ENCODE measurements around the gene ALDH5A1.

DNA sequence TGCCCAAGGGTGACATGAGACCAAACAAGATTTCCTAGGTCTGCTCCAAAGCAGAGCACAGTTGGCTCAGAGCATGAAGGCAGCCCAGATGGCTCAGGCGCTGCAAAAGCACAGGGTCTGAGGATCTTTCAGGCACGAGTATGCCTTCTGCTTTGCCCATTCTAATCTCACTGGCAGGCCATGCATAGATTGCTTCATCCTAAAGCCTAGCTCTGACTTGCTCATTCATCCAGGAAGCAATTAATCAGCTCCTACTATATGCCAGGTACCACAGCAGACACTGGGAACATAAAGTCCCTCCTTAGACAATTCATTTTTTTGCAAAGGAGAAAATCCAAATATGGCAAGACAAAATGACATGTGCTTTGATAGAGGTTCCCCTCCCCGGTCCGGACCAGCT is 36.6 kb upstream of the ALDH5A1 start:
- TF ChIP-seq, protein P1, sequence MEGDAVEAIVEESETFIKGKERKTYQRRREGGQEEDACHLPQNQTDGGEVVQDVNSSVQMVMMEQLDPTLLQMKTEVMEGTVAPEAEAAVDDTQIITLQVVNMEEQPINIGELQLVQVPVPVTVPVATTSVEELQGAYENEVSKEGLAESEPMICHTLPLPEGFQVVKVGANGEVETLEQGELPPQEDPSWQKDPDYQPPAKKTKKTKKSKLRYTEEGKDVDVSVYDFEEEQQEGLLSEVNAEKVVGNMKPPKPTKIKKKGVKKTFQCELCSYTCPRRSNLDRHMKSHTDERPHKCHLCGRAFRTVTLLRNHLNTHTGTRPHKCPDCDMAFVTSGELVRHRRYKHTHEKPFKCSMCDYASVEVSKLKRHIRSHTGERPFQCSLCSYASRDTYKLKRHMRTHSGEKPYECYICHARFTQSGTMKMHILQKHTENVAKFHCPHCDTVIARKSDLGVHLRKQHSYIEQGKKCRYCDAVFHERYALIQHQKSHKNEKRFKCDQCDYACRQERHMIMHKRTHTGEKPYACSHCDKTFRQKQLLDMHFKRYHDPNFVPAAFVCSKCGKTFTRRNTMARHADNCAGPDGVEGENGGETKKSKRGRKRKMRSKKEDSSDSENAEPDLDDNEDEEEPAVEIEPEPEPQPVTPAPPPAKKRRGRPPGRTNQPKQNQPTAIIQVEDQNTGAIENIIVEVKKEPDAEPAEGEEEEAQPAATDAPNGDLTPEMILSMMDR (IDR thresholded peaks at IDR 0.05), result no peak
- TF ChIP-seq EZH2 (IDR thresholded peaks at IDR 0.05; ENCODE audit: borderline replicate concordance, insufficient read depth, low read depth, low read length, poor library complexity, severe bottlenecking), result no peak

Measured in B cell (primary cell).